ENCODE results near the gene TCF25. TPM values are rescaled to one million over a fixed set of nuclear protein-coding genes. Genes with fewer than 3 reads are reported as not detected.
"Not testable (repeated sequence)": the region's sequence is repeated elsewhere in the genome, so short reads cannot be mapped to it uniquely, and the experiment has no call there.

The TCF25 gene
- total RNA-seq, 1 experiment from 2014 or later: 345 TPM

DNA sequence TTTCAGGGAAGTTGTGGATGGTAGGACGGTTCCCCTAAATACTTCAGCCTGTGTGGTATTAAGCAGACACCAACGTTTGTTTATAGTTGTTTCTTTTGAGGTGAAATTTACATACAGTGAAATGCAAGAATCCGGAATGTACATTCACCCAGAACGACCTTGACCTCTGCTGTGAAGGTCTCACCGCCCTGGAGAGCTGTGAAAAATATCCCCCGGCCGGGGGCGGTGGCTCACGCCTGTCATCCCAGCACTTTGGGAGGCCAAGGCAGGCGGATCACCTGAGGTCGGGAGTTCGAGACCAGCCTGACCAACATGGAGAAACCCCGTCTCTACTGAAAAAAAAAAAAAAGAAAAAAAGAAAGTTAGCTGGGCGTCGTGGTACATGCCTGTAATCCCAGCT is 36.9 kb upstream of the TCF25 start:
- H3K27ac ChIP-seq (ENCODE audit: low read depth, low read length); H3K9me2 ChIP-seq (ENCODE audit: insufficient read depth); H3K4me1 ChIP-seq (ENCODE audit: control insufficient read depth in 1 of 2, insufficient read depth in 2 of 2, low read length in 2 of 2); ATAC-seq; CTCF ChIA-PET; H2AFZ ChIP-seq (ENCODE audit: low read depth, low read length, poor library complexity, severe bottlenecking); BruUV-seq (replicated peaks); H4K20me1 ChIP-seq (ENCODE audit: insufficient read depth); H3K36me3 ChIP-seq (ENCODE audit: control insufficient read depth in 1 of 2, insufficient read depth in 2 of 2, low read length in 2 of 2); POLR2A ChIA-PET; DNase-seq (ENCODE audit: low read depth, low spot score); H3K27me3 ChIP-seq (ENCODE audit: insufficient read depth, low read length); H3K4me2 ChIP-seq (ENCODE audit: low read length); H3K79me2 ChIP-seq (ENCODE audit: insufficient read depth, low read length); H3K9me3 ChIP-seq (ENCODE audit: control insufficient read depth in 1 of 2, insufficient read depth in 1 of 2, low read depth in 1 of 2, low read length in 2 of 2); intact Hi-C loops (cut with micrococcal nuclease); H3K4me3 ChIP-seq (replicated peaks in 1 of 2; ENCODE audit: low read depth in 1 of 2, low read length in 2 of 2); RAD21 ChIA-PET (ENCODE audit: low non-redundant PET in 1 of 2, low total read pairs in 2 of 2, uncharacterized antibody in 2 of 2, unreplicated experiment in 2 of 2); H3K9ac ChIP-seq (ENCODE audit: low read length): not testable (repeated sequence)

DNA sequence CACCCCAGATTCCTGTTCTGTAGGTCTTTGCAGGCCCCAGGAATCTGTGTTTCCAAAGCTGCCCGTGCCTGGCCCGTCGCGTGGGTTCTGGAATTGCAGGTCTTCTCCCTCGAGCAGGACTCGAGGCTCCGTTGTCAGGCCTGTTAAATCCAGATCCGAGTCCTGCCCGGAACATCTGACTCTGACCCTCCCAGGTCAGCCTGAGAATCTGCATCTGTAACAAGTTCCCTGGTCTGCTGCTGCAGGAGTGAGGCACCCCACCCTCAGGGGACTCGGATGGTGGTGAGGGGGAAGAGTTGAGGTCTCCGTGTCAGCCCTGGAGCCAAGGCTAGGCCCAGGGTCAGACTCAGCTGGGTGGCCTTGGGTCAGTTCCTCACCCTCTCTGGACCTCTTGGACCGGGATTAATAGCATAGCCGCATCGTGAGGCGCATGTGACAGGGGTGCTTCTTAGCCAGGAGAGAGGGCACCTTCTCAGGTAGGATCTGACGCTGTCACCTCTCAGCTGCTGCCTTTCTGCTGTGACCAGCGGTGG is 36.3 kb upstream of the TCF25 start:
- no TSS peak for BruUV-seq (replicated peaks)
- no peak overlapping the region for H3K4me2 ChIP-seq (ENCODE audit: low read length)
- H3K9me3 ChIP-seq (ENCODE audit: control insufficient read depth in 1 of 2, insufficient read depth in 1 of 2, low read depth in 1 of 2, low read length in 2 of 2): no peaks in the 10 kb centered on the region; a peak in 1 of 4 replicates

More for the DNA sequence above, 36.3 kb upstream of the TCF25 start:
- DNase-seq (ENCODE audit: low read depth, low spot score): no peak
- Histone ChIP-seq H3K27me3 (ENCODE audit: insufficient read depth, low read length) (no peaks in the 10 kb centered on the region), H3K9ac (ENCODE audit: low read length) (no peak overlapping the region), H3K4me1 (ENCODE audit: control insufficient read depth in 1 of 2, insufficient read depth in 2 of 2, low read length in 2 of 2) (no peaks in the 10 kb centered on the region), H3K9me2 (ENCODE audit: insufficient read depth) (no peaks in the 10 kb centered on the region), H3K79me2 (ENCODE audit: insufficient read depth, low read length) (no peaks in the 10 kb centered on the region), H3K4me3 (replicated peaks in 1 of 2; ENCODE audit: low read depth in 1 of 2, low read length in 2 of 2) (no peak overlapping the region), H4K20me1 (ENCODE audit: insufficient read depth) (no peaks in the 10 kb centered on the region), H2AFZ (ENCODE audit: low read depth, low read length, poor library complexity, severe bottlenecking) (no peak overlapping the region), H3K27ac (ENCODE audit: low read depth, low read length) (no peak overlapping the region), H3K36me3 (ENCODE audit: control insufficient read depth in 1 of 2, insufficient read depth in 2 of 2, low read length in 2 of 2) (no peaks in the 10 kb centered on the region; a peak in 1 of 4 replicates)
- intact Hi-C loops (cut with micrococcal nuclease): no loop called here
- ATAC-seq: no peak
- ChIA-PET POLR2A (no interaction called here), CTCF (no interaction called here), RAD21 (ENCODE audit: low non-redundant PET in 1 of 2, low total read pairs in 2 of 2, uncharacterized antibody in 2 of 2, unreplicated experiment in 2 of 2) (no interaction called here)
- TF ChIP-seq ZFX (IDR thresholded peaks at IDR 0.05) (no peak), TCF7L2 (IDR thresholded peaks at IDR 0.05; ENCODE audit: borderline replicate concordance, extremely low read depth, insufficient read depth, insufficient read length) (no peak), EGR1 (IDR thresholded peaks at IDR 0.05; ENCODE audit: low read depth) (no peak), FOSL1 (IDR thresholded peaks at IDR 0.05; ENCODE audit: low read depth) (no peak)
- TF ChIP-seq, protein P1, sequence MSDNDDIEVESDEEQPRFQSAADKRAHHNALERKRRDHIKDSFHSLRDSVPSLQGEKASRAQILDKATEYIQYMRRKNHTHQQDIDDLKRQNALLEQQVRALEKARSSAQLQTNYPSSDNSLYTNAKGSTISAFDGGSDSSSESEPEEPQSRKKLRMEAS (IDR thresholded peaks at IDR 0.05): no peak
- TF ChIP-seq, protein P2, sequence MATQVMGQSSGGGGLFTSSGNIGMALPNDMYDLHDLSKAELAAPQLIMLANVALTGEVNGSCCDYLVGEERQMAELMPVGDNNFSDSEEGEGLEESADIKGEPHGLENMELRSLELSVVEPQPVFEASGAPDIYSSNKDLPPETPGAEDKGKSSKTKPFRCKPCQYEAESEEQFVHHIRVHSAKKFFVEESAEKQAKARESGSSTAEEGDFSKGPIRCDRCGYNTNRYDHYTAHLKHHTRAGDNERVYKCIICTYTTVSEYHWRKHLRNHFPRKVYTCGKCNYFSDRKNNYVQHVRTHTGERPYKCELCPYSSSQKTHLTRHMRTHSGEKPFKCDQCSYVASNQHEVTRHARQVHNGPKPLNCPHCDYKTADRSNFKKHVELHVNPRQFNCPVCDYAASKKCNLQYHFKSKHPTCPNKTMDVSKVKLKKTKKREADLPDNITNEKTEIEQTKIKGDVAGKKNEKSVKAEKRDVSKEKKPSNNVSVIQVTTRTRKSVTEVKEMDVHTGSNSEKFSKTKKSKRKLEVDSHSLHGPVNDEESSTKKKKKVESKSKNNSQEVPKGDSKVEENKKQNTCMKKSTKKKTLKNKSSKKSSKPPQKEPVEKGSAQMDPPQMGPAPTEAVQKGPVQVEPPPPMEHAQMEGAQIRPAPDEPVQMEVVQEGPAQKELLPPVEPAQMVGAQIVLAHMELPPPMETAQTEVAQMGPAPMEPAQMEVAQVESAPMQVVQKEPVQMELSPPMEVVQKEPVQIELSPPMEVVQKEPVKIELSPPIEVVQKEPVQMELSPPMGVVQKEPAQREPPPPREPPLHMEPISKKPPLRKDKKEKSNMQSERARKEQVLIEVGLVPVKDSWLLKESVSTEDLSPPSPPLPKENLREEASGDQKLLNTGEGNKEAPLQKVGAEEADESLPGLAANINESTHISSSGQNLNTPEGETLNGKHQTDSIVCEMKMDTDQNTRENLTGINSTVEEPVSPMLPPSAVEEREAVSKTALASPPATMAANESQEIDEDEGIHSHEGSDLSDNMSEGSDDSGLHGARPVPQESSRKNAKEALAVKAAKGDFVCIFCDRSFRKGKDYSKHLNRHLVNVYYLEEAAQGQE (IDR thresholded peaks at IDR 0.05; ENCODE audit: low read depth): no peak

Data from HCT116 (cell line).